Stimulated activated naive B cell treated with anti-CD40 and anti-IgM and Interleukin-4, amounts not matched to agents 10 μg/mL and 1 μg/mL and 100 μg/mL, for 72 hours (primary cell): ENCODE data around the gene KCMF1.
"Not testable (repeated sequence)": the region's sequence is repeated elsewhere in the genome, so short reads cannot be mapped to it uniquely, and the experiment has no call there.

Source experiments
- ATAC-seq, 2 donors: fragments of 150-1000 bp; cut with Tn5 transposase; replicated peaks; 2 replicates each; pipeline ENCODE4 v1.10.0; 2021; ENCODE audit warnings: moderate library complexity in 1 of 2
- DNase-seq: peaks from one replicate; pipeline ENCODE4 v3.0.0; 2021
- H3K27ac Mint-ChIP-seq: one replicate; pipeline ENCODE4 v1.8.0; 2022; ENCODE audit warnings: mild to moderate bottlenecking, mixed read lengths
- H3K27me3 Mint-ChIP-seq, 2 donors: one replicate each; pipeline ENCODE4 v1.8.0; 2022; ENCODE audit warnings: mixed read lengths in 2 of 2
- H3K36me3 Mint-ChIP-seq, 2 donors: one replicate each; pipeline ENCODE4 v1.8.0; 2022; ENCODE audit warnings: mixed read lengths in 2 of 2, mild to moderate bottlenecking in 1 of 2
- H3K4me1 Mint-ChIP-seq, 2 donors: one replicate each; pipeline ENCODE4 v1.8.0; 2022; ENCODE audit warnings: mixed read lengths in 2 of 2, mild to moderate bottlenecking in 1 of 2
- H3K4me3 Mint-ChIP-seq, 2 donors: one replicate each; pipeline ENCODE4 v1.8.0; 2022; ENCODE audit warnings: mild to moderate bottlenecking in 2 of 2, mixed read lengths in 2 of 2, moderate library complexity in 1 of 2
- H3K9me3 Mint-ChIP-seq, 2 donors: one replicate each; pipeline ENCODE4 v1.8.0; 2022; ENCODE audit warnings: mixed read lengths in 2 of 2, mild to moderate bottlenecking in 1 of 2

KCMF1 gene

GRCh38 chr2:84944295-84944909 is 26.6 kb upstream of the KCMF1 start:
- H3K9me3 Mint-ChIP-seq, result no peaks in the 10 kb centered on the region
- H3K36me3 Mint-ChIP-seq, result peaks cover 3% of the 10 kb centered on the region in 2 donors
- DNase-seq (no peak), ATAC-seq (no peak)
- no peaks in the 10 kb centered on the region for H3K27me3 Mint-ChIP-seq
- peaks cover 42 to 71% of the 10 kb centered on the region in 2 donors for H3K4me1 Mint-ChIP-seq
- peak overlapping the region; percentile 97 for H3K27ac Mint-ChIP-seq
- H3K4me3 Mint-ChIP-seq, result peak overlapping the region; percentile 20 to 42

DNA sequence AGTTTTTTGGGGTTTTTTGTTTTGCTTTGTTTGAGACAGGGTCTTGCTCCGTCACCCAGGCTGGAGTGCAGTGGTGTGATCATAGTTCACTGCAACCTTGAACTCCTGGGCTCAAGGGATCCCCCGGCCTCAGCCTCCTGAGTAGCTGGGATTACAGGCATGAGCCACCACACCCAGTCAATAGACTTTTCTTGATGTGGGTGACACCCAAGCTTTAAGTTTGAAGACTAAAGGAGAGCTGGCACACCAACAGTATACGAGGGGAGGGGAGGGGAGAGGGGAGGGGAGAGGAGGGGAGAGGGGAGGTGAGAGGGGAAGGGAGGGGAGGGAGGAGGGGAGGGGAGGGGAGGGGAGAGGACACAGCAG is 25.1 kb upstream of the KCMF1 start:
- H3K36me3 Mint-ChIP-seq, ATAC-seq, H3K9me3 Mint-ChIP-seq, DNase-seq, H3K27me3 Mint-ChIP-seq: not testable (repeated sequence)
- peak overlapping the region; percentile 53 to 63 for H3K4me3 Mint-ChIP-seq
- peak overlapping the region; percentile 97 for H3K27ac Mint-ChIP-seq
- H3K4me1 Mint-ChIP-seq, result peaks cover 35 to 61% of the 10 kb centered on the region in 2 donors

DNA sequence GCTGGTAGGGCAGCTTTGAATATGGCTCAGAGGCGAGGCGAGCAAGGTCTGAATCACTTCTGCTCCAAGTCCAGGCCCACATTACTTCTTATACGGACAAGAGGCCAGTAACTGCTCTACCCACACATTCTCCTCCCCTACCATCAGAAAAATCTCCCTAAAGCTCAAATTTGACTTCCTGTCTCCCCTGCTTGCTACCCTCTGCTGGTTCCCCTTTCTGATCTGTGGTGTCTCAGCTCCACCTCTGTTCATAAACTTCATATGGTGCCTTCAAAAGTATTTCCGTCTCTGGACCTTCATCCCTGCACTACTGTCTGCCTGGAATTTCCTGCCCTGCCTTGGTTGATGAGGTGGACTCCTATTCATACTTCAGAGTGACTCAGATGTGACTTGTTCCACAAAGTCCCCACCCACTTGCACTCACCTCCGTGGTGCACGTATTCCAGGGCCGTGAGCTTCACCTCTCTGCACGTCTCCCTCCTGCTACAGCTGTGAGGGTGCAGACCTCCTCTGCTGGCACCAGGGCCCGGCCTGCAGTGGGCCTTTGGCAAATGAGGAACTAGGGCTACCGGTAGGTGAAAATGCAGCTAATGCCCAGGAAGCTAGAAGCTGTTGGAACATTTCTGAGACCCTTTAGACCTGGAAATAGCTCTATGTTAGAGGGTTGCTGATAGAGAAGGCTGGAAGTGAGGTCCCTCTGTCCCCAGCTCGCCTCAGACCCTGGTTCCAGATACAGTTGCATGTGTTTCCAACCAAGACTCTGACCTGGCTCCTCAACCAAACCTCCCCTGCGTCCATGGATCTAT is 24.6 kb upstream of the KCMF1 start:
- DNase-seq, result peak; percentile 77
- peak overlapping the region; percentile 83 for H3K27ac Mint-ChIP-seq
- H3K36me3 Mint-ChIP-seq, result peaks cover 7 to 10% of the 10 kb centered on the region in 2 donors
- H3K4me1 Mint-ChIP-seq, result peaks cover 32 to 55% of the 10 kb centered on the region in 2 donors
- peak overlapping the region; percentile 51 to 63 for H3K4me3 Mint-ChIP-seq
- no peaks in the 10 kb centered on the region for H3K27me3 Mint-ChIP-seq
- ATAC-seq, result peak; percentile 82
- H3K9me3 Mint-ChIP-seq, result no peaks in the 10 kb centered on the region

- no peak for ATAC-seq
- Mint-ChIP-seq H3K4me3 (no peak overlapping the region), H3K27ac (peak overlapping the region; percentile 83), H3K4me1 (peaks cover 32 to 48% of the 10 kb centered on the region in 2 donors), H3K36me3 (peaks cover 7 to 10% of the 10 kb centered on the region in 2 donors), H3K27me3 (no peaks in the 10 kb centered on the region), H3K9me3 (no peaks in the 10 kb centered on the region)
- no peak for DNase-seq
These were observed 23.9 kb upstream of the KCMF1 start for GRCh38 chr2:84947010-84947593.

DNA sequence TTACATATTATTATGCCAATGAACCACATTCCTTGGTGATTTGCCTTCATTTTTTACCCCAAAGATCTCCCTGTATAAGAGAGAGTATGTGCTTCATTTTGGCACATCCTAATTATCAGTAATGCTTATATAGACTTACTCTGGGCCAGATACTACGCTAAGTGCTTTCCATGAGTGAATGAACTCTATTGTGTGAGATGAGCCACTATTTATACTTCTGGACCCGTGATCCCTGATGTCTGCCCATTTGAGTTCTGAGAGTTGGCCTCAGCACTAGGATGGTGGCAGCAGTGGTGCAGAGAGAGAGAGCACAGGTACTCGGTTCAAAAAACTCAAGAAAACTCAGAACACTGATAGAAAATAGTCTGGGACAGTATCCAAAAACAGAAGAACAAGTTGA is 17.4 kb upstream of the KCMF1 start:
- no peaks in the 10 kb centered on the region for H3K9me3 Mint-ChIP-seq
- peaks cover 4 to 8% of the 10 kb centered on the region in 2 donors for H3K4me1 Mint-ChIP-seq
- H3K27ac Mint-ChIP-seq, result no peak overlapping the region
- no peak for DNase-seq
- ATAC-seq, result no peak
- no peaks in the 10 kb centered on the region for H3K27me3 Mint-ChIP-seq
- H3K4me3 Mint-ChIP-seq, result no peak overlapping the region
- H3K36me3 Mint-ChIP-seq, result peaks cover 11 to 14% of the 10 kb centered on the region in 2 donors

GRCh38 chr2:84954329-84954728 is 16.6 kb upstream of the KCMF1 start:
- Mint-ChIP-seq H3K9me3 (no peaks in the 10 kb centered on the region), H3K4me3 (no peak overlapping the region), H3K27ac (no peak overlapping the region), H3K4me1 (peaks cover 6 to 11% of the 10 kb centered on the region in 2 donors), H3K36me3 (peaks cover 11 to 18% of the 10 kb centered on the region in 2 donors), H3K27me3 (no peaks in the 10 kb centered on the region)
- ATAC-seq (no peak), DNase-seq (no peak)

DNA sequence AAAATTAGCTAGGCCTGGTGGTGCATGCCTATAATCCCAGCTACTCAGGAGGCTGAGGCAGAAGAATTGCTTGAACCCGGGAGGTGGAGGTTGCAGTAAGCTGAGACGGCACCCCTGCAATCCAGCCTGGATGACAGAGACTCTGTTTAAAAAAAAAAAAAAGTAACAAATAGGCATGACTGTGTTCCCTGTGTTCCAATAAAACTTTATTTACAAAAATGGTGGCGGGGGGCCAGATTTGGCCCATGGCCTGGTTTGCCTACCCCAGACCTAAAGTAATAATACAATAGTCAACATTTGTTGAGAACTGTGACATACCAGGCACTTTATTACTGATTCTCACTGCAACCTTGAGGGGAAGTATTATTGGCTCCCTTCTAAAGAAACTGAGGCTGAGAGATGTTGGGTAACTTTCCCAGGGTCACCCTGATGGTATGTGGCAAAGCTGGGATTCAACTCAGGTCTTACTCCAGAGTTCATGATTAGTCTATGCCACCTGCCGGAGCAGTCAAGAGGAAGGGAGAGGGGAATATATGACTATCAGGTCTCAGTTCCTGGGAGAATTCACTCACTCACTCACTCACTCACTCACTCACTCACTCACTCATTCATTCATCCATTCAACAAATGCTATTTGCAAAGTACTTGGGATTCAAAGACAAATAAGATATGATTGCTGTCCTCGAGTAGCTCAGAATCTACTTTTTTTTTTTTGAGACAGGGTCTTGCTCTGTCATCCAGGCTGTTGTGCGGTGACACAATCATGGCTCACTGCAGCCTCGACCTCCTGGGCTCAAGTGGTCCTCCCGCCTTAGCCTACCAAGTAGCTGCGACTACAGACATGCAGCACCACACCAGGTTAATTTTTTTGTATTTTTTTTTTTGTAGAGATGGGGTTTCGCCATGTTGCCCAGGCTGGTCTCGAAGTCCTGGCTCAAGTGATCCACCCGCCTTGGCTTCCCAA is 14.3 kb upstream of the KCMF1 start:
- no peak overlapping the region for H3K27ac Mint-ChIP-seq
- H3K4me3 Mint-ChIP-seq, result no peak overlapping the region
- no peak for ATAC-seq
- H3K9me3 Mint-ChIP-seq, result no peaks in the 10 kb centered on the region
- H3K4me1 Mint-ChIP-seq, result peaks cover 15 to 31% of the 10 kb centered on the region in 2 donors
- no peak for DNase-seq
- peaks cover 10 to 21% of the 10 kb centered on the region in 2 donors for H3K36me3 Mint-ChIP-seq
- no peaks in the 10 kb centered on the region for H3K27me3 Mint-ChIP-seq

- Mint-ChIP-seq H3K36me3 (peaks cover 11 to 23% of the 10 kb centered on the region in 2 donors), H3K4me1 (peaks cover 15 to 33% of the 10 kb centered on the region in 2 donors), H3K27me3 (no peaks in the 10 kb centered on the region), H3K27ac (peak overlapping the region; percentile 31), H3K4me3 (no peak overlapping the region), H3K9me3 (no peaks in the 10 kb centered on the region)
- DNase-seq, result no peak
- ATAC-seq, result no peak
These were observed 13.2 kb upstream of the KCMF1 start for GRCh38 chr2:84957771-84958134.

GRCh38 chr2:84958135-84959059 is 12.6 kb upstream of the KCMF1 start:
- H3K27me3 Mint-ChIP-seq, result no peaks in the 10 kb centered on the region
- no peaks in the 10 kb centered on the region for H3K9me3 Mint-ChIP-seq
- peaks cover 18 to 29% of the 10 kb centered on the region in 2 donors for H3K36me3 Mint-ChIP-seq
- ATAC-seq (peak; percentile 32 to 61), DNase-seq (no peak)
- no peak overlapping the region for H3K4me3 Mint-ChIP-seq
- peak overlapping the region; percentile 78 for H3K27ac Mint-ChIP-seq
- peaks cover 22 to 39% of the 10 kb centered on the region in 2 donors for H3K4me1 Mint-ChIP-seq

- H3K36me3 Mint-ChIP-seq, result peaks cover 24 to 37% of the 10 kb centered on the region in 2 donors
- H3K9me3 Mint-ChIP-seq, result peaks cover 3 to 4% of the 10 kb centered on the region in 2 donors
- H3K4me3 Mint-ChIP-seq, result no peak overlapping the region
- no peaks in the 10 kb centered on the region for H3K27me3 Mint-ChIP-seq
- ATAC-seq (peak in 1 of 2 donors; percentile 39), DNase-seq (no peak)
- H3K4me1 Mint-ChIP-seq, result peaks cover 29 to 46% of the 10 kb centered on the region in 2 donors
- peak overlapping the region; percentile 78 for H3K27ac Mint-ChIP-seq
These were observed 11.8 kb upstream of the KCMF1 start for GRCh38 chr2:84959095-84959565.

GRCh38 chr2:84959566-84960506 is 11.1 kb upstream of the KCMF1 start:
- peaks cover 32 to 54% of the 10 kb centered on the region in 2 donors for H3K4me1 Mint-ChIP-seq
- peaks cover 3 to 4% of the 10 kb centered on the region in 2 donors for H3K9me3 Mint-ChIP-seq
- H3K27me3 Mint-ChIP-seq, result no peaks in the 10 kb centered on the region
- peaks cover 27 to 42% of the 10 kb centered on the region in 2 donors for H3K36me3 Mint-ChIP-seq
- ATAC-seq (peak; percentile 44 to 51), DNase-seq (no peak)
- peak overlapping the region; percentile 78 for H3K27ac Mint-ChIP-seq
- peak overlapping the region in 1 of 2 donors; percentile 16 for H3K4me3 Mint-ChIP-seq

DNA sequence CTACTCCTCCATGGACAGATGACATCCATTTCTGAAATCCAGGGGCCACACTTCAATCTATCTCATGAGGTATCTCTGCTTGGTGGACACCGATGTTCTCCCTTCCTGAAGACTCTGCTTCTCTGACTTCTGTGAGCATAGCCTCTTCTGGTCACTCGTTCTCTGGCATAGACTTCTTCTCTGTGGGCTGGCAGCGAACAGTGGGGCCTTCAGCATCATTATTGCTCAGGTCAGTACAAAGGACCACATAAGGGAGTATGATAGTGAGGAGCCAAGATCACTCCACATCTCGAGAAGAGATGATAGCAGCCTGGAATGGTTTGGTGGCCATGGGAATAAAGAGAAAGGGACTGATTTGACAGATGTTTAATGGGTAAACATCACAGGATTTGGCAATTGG is 8.0 kb upstream of the KCMF1 start:
- Mint-ChIP-seq H3K9me3 (peaks cover 3 to 4% of the 10 kb centered on the region in 2 donors), H3K27ac (peak overlapping the region; percentile 15), H3K4me1 (peaks cover 38 to 61% of the 10 kb centered on the region in 2 donors), H3K4me3 (no peak overlapping the region), H3K27me3 (no peaks in the 10 kb centered on the region), H3K36me3 (peaks cover 27 to 42% of the 10 kb centered on the region in 2 donors)
- DNase-seq, result no peak
- ATAC-seq, result no peak
